HCT116 (cell line): ENCODE data around the gene BTF3. TPM values are rescaled to one million over a fixed set of nuclear protein-coding genes. Genes with fewer than 3 reads are reported as not detected.

ENCODE experiments used
- ATAC-seq: fragments of 200-7000 bp; cut with Tn5 transposase; 2 replicates; pipeline ENCODE4 v1.9.1; 2020; ENCODE audit warnings: mild to moderate bottlenecking, moderate library complexity
- BruUV-seq: library from RNA; stranded (reverse); fragments of 400-500 nt; replicated peaks from 2 replicates; lab custom pipeline; 2021; lab: Mats Ljungman, UMichigan
- CTCF ChIA-PET: fragments of 300-600 bp; sonication (Branson Sonifier 250); formaldehyde crosslinking; loops from one replicate; lab custom pipeline; 2021; ENCODE audit warnings: antibody characterized with exemption; lab: Charles Lee
- POLR2A ChIA-PET: fragments of 300-600, 350-600 bp; sonication (Branson Sonifier 250); formaldehyde crosslinking; loops from one replicate; lab custom pipeline; 2021; ENCODE audit warnings: antibody characterized with exemption; lab: Charles Lee
- RAD21 ChIA-PET, 2 experiments: fragments of 300-600 bp; sonication (Branson Sonifier 250); formaldehyde crosslinking; loops; one replicate each; lab custom pipeline; 2023; ENCODE audit warnings: low total read pairs in 2 of 2; ENCODE audit not compliant: uncharacterized antibody in 2 of 2, unreplicated experiment in 2 of 2, low non-redundant PET in 1 of 2; lab: Charles Lee
- DNase-seq: peaks from one replicate; pipeline ENCODE4 v3.0.0-alpha.2; 2010; ENCODE audit warnings: low read depth, low spot score
- H2AFZ ChIP-seq: fragments of 200-600 bp; shearing (Covaris generic), sonication (generic); 2 replicates; pipeline ENCODE4 v1.6.1; 2017; ENCODE audit warnings: low read depth, mixed run types, mixed read lengths, antibody characterized with exemption, low read length; ENCODE audit not compliant: poor library complexity, severe bottlenecking
- H3K27ac ChIP-seq: 2 replicates; pipeline ENCODE4 v1.5.1; 2012; ENCODE audit warnings: low read depth, low read length
- H3K27me3 ChIP-seq: fragments of 200-600 bp; sonication (generic); 2 replicates; pipeline ENCODE4 v1.6.1; 2016; ENCODE audit warnings: mixed run types, low read length, mixed read lengths; ENCODE audit not compliant: insufficient read depth
- H3K36me3 ChIP-seq, 2 experiments: fragments of 200-500 bp in 1 of 2; fragments of 200-600 bp in 1 of 2; sonication (Bioruptor generic) in 1 of 2; sonication (generic) in 1 of 2; 2 replicates each; pipeline versions ENCODE4 v1.5.1 to v1.6.1; 2014 to 2016; ENCODE audit warnings: low read length in 2 of 2, inconsistent platforms in 1 of 2, mixed read lengths in 1 of 2, mixed run types in 1 of 2; ENCODE audit not compliant: insufficient read depth in 2 of 2, control insufficient read depth in 1 of 2
- H3K4me1 ChIP-seq, 2 experiments: fragments of 200-600 bp in 1 of 2; sonication (generic) in 1 of 2; 2 replicates each; pipeline versions ENCODE4 v1.5.1 to v1.6.1; 2012 to 2017; ENCODE audit warnings: low read length in 2 of 2, inconsistent platforms in 1 of 2, mild to moderate bottlenecking in 1 of 2, mixed read lengths in 1 of 2, mixed run types in 1 of 2, moderate library complexity in 1 of 2; ENCODE audit not compliant: insufficient read depth in 2 of 2, control insufficient read depth in 1 of 2
- H3K4me2 ChIP-seq: fragments of 200-600 bp; sonication (generic); 2 replicates; pipeline ENCODE4 v1.6.1; 2017; ENCODE audit warnings: mixed run types, low read length, mixed read lengths
- H3K4me3 ChIP-seq, 2 experiments: fragments of 200-600 bp in 1 of 2; sonication (generic) in 1 of 2; replicated peaks in 1 of 2; 2 replicates each; pipeline ENCODE4 v1.5.1; 2011 to 2016; ENCODE audit warnings: low read length in 2 of 2, control low read depth in 1 of 2, low read depth in 1 of 2, mild to moderate bottlenecking in 1 of 2, mixed read lengths in 1 of 2, mixed run types in 1 of 2
- H3K79me2 ChIP-seq: fragments of 200-600 bp; sonication (generic); 2 replicates; pipeline ENCODE4 v1.6.1; 2017; ENCODE audit warnings: mild to moderate bottlenecking, mixed run types, low read length, moderate library complexity, mixed read lengths; ENCODE audit not compliant: insufficient read depth
- H3K9ac ChIP-seq: fragments of 200-600 bp; sonication (generic); 2 replicates; pipeline ENCODE4 v1.6.1; 2016; ENCODE audit warnings: low read length, mixed read lengths
- H3K9me2 ChIP-seq: fragments of 200-600 bp; sonication (generic), shearing (Covaris generic); 2 replicates; pipeline ENCODE4 v1.6.1; 2017; ENCODE audit warnings: mixed run types, mild to moderate bottlenecking, moderate library complexity; ENCODE audit not compliant: insufficient read depth
- H3K9me3 ChIP-seq, 2 experiments: fragments of 200-500 bp in 1 of 2; fragments of 200-600 bp in 1 of 2; sonication (Bioruptor generic) in 1 of 2; sonication (generic) in 1 of 2; 2 replicates each; pipeline ENCODE4 v1.6.1; 2014 to 2017; ENCODE audit warnings: low read length in 2 of 2, mixed read lengths in 2 of 2, inconsistent platforms in 1 of 2, low read depth in 1 of 2, mild to moderate bottlenecking in 1 of 2, mixed run types in 1 of 2, moderate library complexity in 1 of 2; ENCODE audit not compliant: control insufficient read depth in 1 of 2, insufficient read depth in 1 of 2
- H4K20me1 ChIP-seq: fragments of 200-600 bp; sonication (generic), shearing (Covaris generic); 2 replicates; pipeline ENCODE4 v1.6.1; 2017; ENCODE audit warnings: mixed run types, mild to moderate bottlenecking, moderate library complexity; ENCODE audit not compliant: insufficient read depth
- ATF3 ChIP-seq: IDR thresholded peaks from 2 replicates; pipeline ENCODE4 v1.6.1; 2012
- ELF1 ChIP-seq: IDR thresholded peaks from 2 replicates; pipeline ENCODE4 v1.6.1; 2012; ENCODE audit warnings: low read depth, borderline replicate concordance
- EZH2 ChIP-seq: fragments of 200-600 bp; sonication (generic); IDR thresholded peaks from 2 replicates; pipeline ENCODE4 v1.6.1; 2017; ENCODE audit warnings: antibody characterized with exemption, mixed run types
- JUND ChIP-seq: IDR thresholded peaks from 2 replicates; pipeline ENCODE4 v1.6.1; 2012
- POLR2A ChIP-seq: IDR thresholded peaks from 2 replicates; pipeline ENCODE4 v1.7.0; 2011; ENCODE audit warnings: borderline replicate concordance; ENCODE audit not compliant: insufficient read depth, insufficient read length; ENCODE audit errors: extremely low read depth
- RAD21 ChIP-seq: IDR thresholded peaks from 2 replicates; pipeline ENCODE4 v1.6.1; 2012; ENCODE audit warnings: low read depth, mild to moderate bottlenecking
- REST ChIP-seq: IDR thresholded peaks from 2 replicates; pipeline ENCODE4 v1.6.1; 2012; ENCODE audit warnings: low read depth
- SIN3A ChIP-seq: IDR thresholded peaks from 2 replicates; pipeline ENCODE4 v1.6.1; 2012; ENCODE audit warnings: low read depth
- SP1 ChIP-seq: IDR thresholded peaks from 2 replicates; pipeline ENCODE4 v1.6.1; 2012; ENCODE audit warnings: low read depth
- SRF ChIP-seq: IDR thresholded peaks from 2 replicates; pipeline ENCODE4 v1.6.1; 2012; ENCODE audit warnings: low read depth
- TCF7L2 ChIP-seq: IDR thresholded peaks from 2 replicates; pipeline ENCODE4 v1.7.0; 2011; ENCODE audit warnings: borderline replicate concordance, inconsistent platforms; ENCODE audit not compliant: insufficient read depth, insufficient read length; ENCODE audit errors: extremely low read depth
- ZFX ChIP-seq: fragments of 450-650 bp; IDR thresholded peaks from 2 replicates; pipeline ENCODE4 v1.6.1; 2017
- ZNF274 ChIP-seq: fragments of 200-500 bp; sonication (Bioruptor generic); IDR thresholded peaks from 2 replicates; pipeline ENCODE4 v1.6.1; 2014; ENCODE audit warnings: mild to moderate bottlenecking, low read depth, low read length, inconsistent platforms
- intact Hi-C: fragments of 100-400 bp; cut with micrococcal nuclease; formaldehyde crosslinking; loops from 2 replicates; pipeline ENCODE4 v1.10.0; 2022
- total RNA-seq: library from RNA; stranded (reverse); gene quantifications from one replicate; pipeline ENCODE4 v1.2.1, GENCODE V29; 2021; ENCODE audit not compliant: unreplicated experiment
- TF ChIP-seq, protein P1 (sequence below): IDR thresholded peaks from 2 replicates; pipeline ENCODE4 v1.6.1; 2012

Gene BTF3
- total RNA-seq, 1 experiment from 2014 or later, result 868 TPM

GRCh38 chr5:73499756-73500155 lies 1.5 kb downstream of the BTF3 start:
- H3K9me3 ChIP-seq, result no peaks in the 10 kb centered on the region
- POLR2A ChIA-PET, result no interaction called here
- H3K27ac ChIP-seq, result no peak overlapping the region
- peaks cover 42% of the 10 kb centered on the region; the same call in 1 of the 2 replicates for H4K20me1 ChIP-seq
- H3K27me3 ChIP-seq, result no peaks in the 10 kb centered on the region
- H2AFZ ChIP-seq, result no peak overlapping the region
- no peak for TF ChIP-seq TCF7L2
- TF ChIP-seq EZH2, result no peak
- RAD21 ChIA-PET, result no interaction called here
- peaks cover 10 to 26% of the 10 kb centered on the region in 2 experiments for H3K4me1 ChIP-seq
- peak overlapping the region; percentile 86 for H3K4me2 ChIP-seq
- H3K79me2 ChIP-seq, result peaks cover 69% of the 10 kb centered on the region
- H3K36me3 ChIP-seq, result peaks cover 37 to 46% of the 10 kb centered on the region in 2 experiments
- DNase-seq (no peak), ATAC-seq (no peak)
- BruUV-seq, result no TSS peak
- peak overlapping the region; percentile 90 to 95 for H3K4me3 ChIP-seq
- CTCF ChIA-PET, result no interaction called here
- H3K9me2 ChIP-seq, result no peaks in the 10 kb centered on the region
- H3K9ac ChIP-seq, result peak overlapping the region; percentile 99
- intact Hi-C loops, result loop anchor here (2.0 kb wide), 1 partner anchor 45 kb away; no protein-coding TSS in a partner anchor

- BruUV-seq, result no TSS peak
- H3K9ac ChIP-seq, result no peak overlapping the region
- ATAC-seq, result no peak
- H3K4me2 ChIP-seq, result no peak overlapping the region
- TF ChIP-seq, protein P1, sequence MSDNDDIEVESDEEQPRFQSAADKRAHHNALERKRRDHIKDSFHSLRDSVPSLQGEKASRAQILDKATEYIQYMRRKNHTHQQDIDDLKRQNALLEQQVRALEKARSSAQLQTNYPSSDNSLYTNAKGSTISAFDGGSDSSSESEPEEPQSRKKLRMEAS, result no peak
- TF ChIP-seq ZFX, result no peak
- TF ChIP-seq ZNF274, result no peak
- TF ChIP-seq RAD21, result no peak
- TF ChIP-seq SRF, result no peak
- no peak for TF ChIP-seq SP1
- TF ChIP-seq JUND, result no peak
- no peak for TF ChIP-seq REST
- TF ChIP-seq ELF1, result no peak
- no peak for TF ChIP-seq ATF3
- TF ChIP-seq SIN3A, result no peak
- TF ChIP-seq POLR2A, result no peak
- peaks cover 9 to 24% of the 10 kb centered on the region in 2 experiments for H3K4me1 ChIP-seq
- no peak overlapping the region for H2AFZ ChIP-seq
- intact Hi-C loops, result no loop called here
- peaks cover 52% of the 10 kb centered on the region; the same call in 1 of the 2 replicates for H4K20me1 ChIP-seq
- H3K4me3 ChIP-seq, result no peak overlapping the region
- H3K79me2 ChIP-seq, result peaks cover 69% of the 10 kb centered on the region
- ChIA-PET CTCF (no interaction called here), POLR2A (no interaction called here), RAD21 (no interaction called here)
- no peaks in the 10 kb centered on the region for H3K9me2 ChIP-seq
- no peak for DNase-seq
- H3K36me3 ChIP-seq, result peaks cover 52 to 63% of the 10 kb centered on the region in 2 experiments
- no peaks in the 10 kb centered on the region for H3K9me3 ChIP-seq
- no peaks in the 10 kb centered on the region for H3K27me3 ChIP-seq
- no peak overlapping the region for H3K27ac ChIP-seq
Observed at GRCh38 chr5:73501406-73501805, 3.2 kb downstream of the BTF3 start.
